Right lobe of liver (tissue), 4 donors: ENCODE results near the gene EEIG1.

ENCODE experiments used
- CTCF ChIP-seq, 4 donors: fragments of 200-600 bp in 3 of 4; fragments of 450-650 bp in 1 of 4; IDR thresholded peaks; one replicate each; pipeline versions ENCODE4 v1.5.1 to v1.8.0; 2016 to 2022; ENCODE audit warnings: antibody characterized with exemption in 4 of 4, mild to moderate bottlenecking in 2 of 4
- POLR2A ChIP-seq: fragments of 450-650 bp; IDR thresholded peaks from one replicate; pipeline ENCODE4 v1.6.1; 2017; ENCODE audit warnings: antibody characterized with exemption, mild to moderate bottlenecking
- donor health status: DM: no; HTN: no; CAD: no.
- donor health status: DM: no; HTN: no; CAD: no.
- donor health status: DM: no; HTN: yes; CAD: no.

GRCh38 chr9:127968042-127968441 is 12.7 kb downstream of the EEIG1 start:
- TF ChIP-seq CTCF (IDR thresholded peaks at IDR 0.05) (no peak), POLR2A (no peak)
